Spleen (tissue), 11 donors: ENCODE results near the gene TSPAN14. TPM values are rescaled to one million over a fixed set of nuclear protein-coding genes. Genes with fewer than 3 reads are reported as not detected.

ENCODE experiments used
- DNase-seq: peaks from one replicate; pipeline ENCODE4 v3.0.0-alpha.2; 2020
- H3K27ac ChIP-seq, 8 donors: fragments of 200-600 bp; sonication (generic) in 7 of 8; 1 replicate in 4 of 8; 2 replicates in 4 of 8; pipeline versions ENCODE4 v1.5.0 to v1.8.0; 2016 to 2021; ENCODE audit warnings: inconsistent platforms in 4 of 8, mild to moderate bottlenecking in 4 of 8, moderate library complexity in 1 of 8
- H3K27me3 ChIP-seq, 7 donors: fragments of 200-600 bp; sonication (generic) in 6 of 7; replicated peaks in 1 of 7; 1 replicate in 4 of 7; 2 replicates in 3 of 7; pipeline versions ENCODE4 v1.5.0 to v1.8.0; 2016 to 2021; ENCODE audit warnings: inconsistent platforms in 3 of 7, mild to moderate bottlenecking in 1 of 7
- H3K36me3 ChIP-seq, 6 donors: fragments of 200-600 bp; sonication (generic) in 5 of 6; 1 replicate in 4 of 6; 2 replicates in 2 of 6; pipeline versions ENCODE4 v1.5.0 to v1.8.0; 2016 to 2021; ENCODE audit warnings: inconsistent platforms in 2 of 6
- H3K4me1 ChIP-seq, 6 donors: fragments of 200-600 bp; sonication (generic) in 5 of 6; 1 replicate in 3 of 6; 2 replicates in 3 of 6; pipeline versions ENCODE4 v1.5.0 to v1.8.0; 2016 to 2021; ENCODE audit warnings: inconsistent platforms in 3 of 6
- H3K4me3 ChIP-seq, 8 donors: fragments of 200-600 bp; sonication (generic) in 7 of 8; 1 replicate in 4 of 8; 2 replicates in 4 of 8; pipeline versions ENCODE4 v1.5.0 to v1.8.0; 2016 to 2021; ENCODE audit warnings: inconsistent platforms in 4 of 8, mild to moderate bottlenecking in 4 of 8, moderate library complexity in 2 of 8
- H3K9me3 ChIP-seq, 8 donors: fragments of 200-600 bp; sonication (generic) in 7 of 8; 1 replicate in 4 of 8; 2 replicates in 4 of 8; pipeline versions ENCODE4 v1.5.0 to v1.8.0; 2016 to 2021; ENCODE audit warnings: inconsistent platforms in 4 of 8
- CTCF ChIP-seq, 11 experiments: fragments of 200-600 bp in 7 of 11; fragments of 450-650 bp in 4 of 11; sonication (generic) in 4 of 11; IDR thresholded peaks in 8 of 11; conservative IDR thresholded peaks in 3 of 11; 1 replicate in 7 of 11; 2 replicates in 4 of 11; pipeline versions ENCODE4 v1.4.0 to v1.8.0; 2016 to 2021; ENCODE audit warnings: antibody characterized with exemption in 11 of 11, inconsistent platforms in 4 of 11, mild to moderate bottlenecking in 1 of 11
- POLR2A ChIP-seq, 3 donors: fragments of 450-650 bp; IDR thresholded peaks; one replicate each; pipeline ENCODE4 v1.5.1; 2017; ENCODE audit warnings: antibody characterized with exemption in 3 of 3, mild to moderate bottlenecking in 1 of 3
- POLR2AphosphoS5 ChIP-seq, 3 donors: sonication (generic); formaldehyde crosslinking; IDR thresholded peaks; one replicate each; pipeline ENCODE4 v1.5.1; 2017; ENCODE audit warnings: antibody characterized with exemption in 3 of 3
- WGBS, 5 donors: extraction: QIAGEN DNeasy Blood & Tissue Kit in 3 of 5; methylation state at CpG; one replicate each; pipeline versions ENCODE4 v1.1.5 to v1.1.7; 2013 to 2018; 5-methylcytosine and 5-hydroxymethylcytosine counted together
- intact Hi-C: fragments of 100-400 bp; cut with DNase I; formaldehyde crosslinking; loops from one replicate; pipeline ENCODE4 v1.15.0; 2023; ENCODE audit warnings: low total_unique reads
- polyA plus RNA-seq, 3 donors: library from polyadenylated mRNA; stranded (reverse); fragments of 200-250 nt; gene quantifications; one replicate each; pipeline ENCODE4 v1.2.1, GENCODE V29; 2013
- total RNA-seq, 7 donors: library from RNA; depleted of rRNA in 3 of 7; stranded (reverse); fragments of >200 nt in 3 of 7; fragmentation: NEBNext Ultra II Directional in 4 of 7; extraction: Animal tissue kit (Norgen Biotek cat#: 25700) in 4 of 7; gene quantifications; one replicate each; pipeline versions ENCODE4 v1.1.0 to v1.2.1, GENCODE V29; 2016 to 2021
- donor health status: healthy with polysubstance abuse.
- donor health status: DM: no; HTN: no; CAD: no; lungs with moderate emphysema.
- donor health status: DM: no; HTN: no; CAD: no.
- donor health status: Bipolar disorder and iron deficiency.
- donor health status: healthy.
- donor health status: DM: no; HTN: no; CAD: no.
- donor health status: DM: yes; HTN: yes; CAD: no.

The TSPAN14 gene
- total and polyA plus RNA-seq, 10 donors = 13.3 to 172 (median 108) TPM

- Histone ChIP-seq H3K27ac (peak overlapping the region in 7 of 8 donors; percentile 77 to 90 (median 84)), H3K36me3 (no peaks in the 10 kb centered on the region), H3K4me1 (peaks cover 0 to 56% (median 19%) of the 10 kb centered on the region in 6 donors), H3K9me3 (no peaks in the 10 kb centered on the region), H3K27me3 (no peaks in the 10 kb centered on the region), H3K4me3 (peak overlapping the region in 7 of 8 donors; percentile 28 to 71 (median 41))
- no peak for TF ChIP-seq POLR2A (IDR thresholded peaks at IDR 0.05)
- TF ChIP-seq CTCF (IDR thresholded peaks at IDR 0.05 in 8 of 11, conservative IDR thresholded peaks at IDR 0.05 in 3 of 11) = peak; percentile 59 to 89 (median 80)
- peak; percentile 57 to 85 (median 73) for TF ChIP-seq POLR2AphosphoS5 (IDR thresholded peaks at IDR 0.05)
- peak; percentile 96 for DNase-seq
- intact Hi-C loops = no loop called here
- 17 to 46% (median 25%) methylated on average over 44 to 50 of the region's 50 CpGs for WGBS, 5 donors
Measured at GRCh38 chr10:80535671-80536360, 81.7 kb downstream of the TSPAN14 start.

GRCh38 chr10:80536361-80536835, 82.3 kb downstream of the TSPAN14 start:
- TF ChIP-seq CTCF (IDR thresholded peaks at IDR 0.05 in 8 of 11, conservative IDR thresholded peaks at IDR 0.05 in 3 of 11) (no peak), POLR2AphosphoS5 (IDR thresholded peaks at IDR 0.05) (no peak), POLR2A (IDR thresholded peaks at IDR 0.05) (no peak)
- Histone ChIP-seq H3K36me3 (no peaks in the 10 kb centered on the region), H3K4me3 (peak overlapping the region in 7 of 8 donors; percentile 28 to 71 (median 41)), H3K9me3 (no peaks in the 10 kb centered on the region), H3K27me3 (no peaks in the 10 kb centered on the region), H3K27ac (peak overlapping the region in 7 of 8 donors; percentile 77 to 90 (median 84)), H3K4me1 (peaks cover 0 to 56% (median 20%) of the 10 kb centered on the region in 6 donors)
- intact Hi-C loops = no loop called here
- 70 to 78% (median 75%) methylated on average over 12 to 17 of the region's 17 CpGs for WGBS, 5 donors
- peak; percentile 84 for DNase-seq

GRCh38 chr10:80537086-80537735, 83.1 kb downstream of the TSPAN14 start:
- Histone ChIP-seq H3K4me1 (peaks cover 0 to 56% (median 25%) of the 10 kb centered on the region in 6 donors), H3K36me3 (no peaks in the 10 kb centered on the region), H3K4me3 (no peak overlapping the region), H3K27ac (no peak overlapping the region), H3K9me3 (no peaks in the 10 kb centered on the region), H3K27me3 (no peaks in the 10 kb centered on the region)
- 79 to 89% (median 85%) methylated on average over 8 of the region's 8 CpGs for WGBS, 5 donors
- TF ChIP-seq POLR2A (IDR thresholded peaks at IDR 0.05) = no peak
- no peak for TF ChIP-seq CTCF (IDR thresholded peaks at IDR 0.05 in 8 of 11, conservative IDR thresholded peaks at IDR 0.05 in 3 of 11)
- TF ChIP-seq POLR2AphosphoS5 (IDR thresholded peaks at IDR 0.05) = no peak
- intact Hi-C loops = no loop called here
- DNase-seq = peak; percentile 33
